ENCODE results near the gene ANGPTL8. TPM values are rescaled to one million over a fixed set of nuclear protein-coding genes. Genes with fewer than 3 reads are reported as not detected.

Gene ANGPTL8
- total and polyA plus RNA-seq, 9 of the 15 experiments (the other 6 are each of a cell fraction or from before 2014, with no cell fraction given), result not detected

GRCh38 chr19:11205939-11206570 lies 33.4 kb upstream of the ANGPTL8 start:
- FAIRE-seq (no peak), DNase-seq (ENCODE audit: extremely low read depth in 1 of 4, low spot score in 3 of 4) (no peak), ATAC-seq (no peak)
- Histone ChIP-seq H3K9me3 (replicated peaks; ENCODE audit: control insufficient read depth, insufficient read depth, low read depth, low read length) (no peaks in the 10 kb centered on the region), H3K4me1 (replicated peaks in 1 of 2; ENCODE audit: control insufficient read depth in 2 of 2, insufficient read depth in 2 of 2, low read length in 2 of 2) (peaks cover 9 to 26% of the 10 kb centered on the region in 2 experiments), H3K27me3 (ENCODE audit: control insufficient read depth in 2 of 2, insufficient read depth in 2 of 2, low read length in 2 of 2) (no peaks in the 10 kb centered on the region), H2AFZ (ENCODE audit: low read depth, low read length) (no peak overlapping the region), H3K9ac (ENCODE audit: insufficient read depth in 1 of 2, low read depth in 2 of 2, low read length in 2 of 2) (no peak overlapping the region), H3K4me3 (no peak overlapping the region), H3K27ac (ENCODE audit: extremely low read depth, low read depth, low read length) (no peak overlapping the region), H3K4me2 (ENCODE audit: insufficient read depth, low read length) (no peak overlapping the region), H4K20me1 (replicated peaks; ENCODE audit: control insufficient read depth, insufficient read depth, low read length) (no peaks in the 10 kb centered on the region), H3K36me3 (ENCODE audit: control insufficient read depth, insufficient read depth, low read length) (no peaks in the 10 kb centered on the region), H3K9me1 (ENCODE audit: control insufficient read depth, insufficient read depth, low read length) (no peaks in the 10 kb centered on the region), H3K79me2 (ENCODE audit: control insufficient read depth, insufficient read depth, low read length) (no peaks in the 10 kb centered on the region)
- peak; percentile 93 for TF ChIP-seq ZNF121 (CRISPR knock-in tag; conservative IDR thresholded peaks at IDR 0.05)
- TF ChIP-seq RBM25 (IDR thresholded peaks at IDR 0.05; ENCODE audit: low read depth, low read length, severe bottlenecking), result peak; percentile 11
- no peak for TF ChIP-seq POLR2A (conservative IDR thresholded peaks at IDR 0.05)
- no peak for TF ChIP-seq ZNF280A (IDR thresholded peaks at IDR 0.05; ENCODE audit: low read depth, partially characterized antibody)
- ChIA-PET CTCF (ENCODE audit: low intra/inter-chr PET ratio) (no interaction called here), POLR2A (no interaction called here)
- intact Hi-C loops (cut with micrococcal nuclease), result no loop called here
- in situ Hi-C loops (cut with MboI), result no loop called here
- 34% methylated on average over 2 of the region's 9 CpGs for WGBS (ENCODE audit: insufficient coverage, low coverage, missing lambda C conversion rate)
- no TSS peak for BruUV-seq (replicated peaks)

Measured in K562 (cell line).